Stimulated activated CD8-positive, alpha-beta memory T cell treated with anti-CD3 and anti-CD28 coated beads, Interleukin-15, amount 100 ng/mL, for 24 hours (primary cell): Measurements from ENCODE around the gene METTL16.

Experiments
- DNase-seq: peaks from one replicate; pipeline ENCODE4 v3.0.0-alpha.2; 2020; ENCODE audit warnings: low read depth

Gene METTL16

DNA sequence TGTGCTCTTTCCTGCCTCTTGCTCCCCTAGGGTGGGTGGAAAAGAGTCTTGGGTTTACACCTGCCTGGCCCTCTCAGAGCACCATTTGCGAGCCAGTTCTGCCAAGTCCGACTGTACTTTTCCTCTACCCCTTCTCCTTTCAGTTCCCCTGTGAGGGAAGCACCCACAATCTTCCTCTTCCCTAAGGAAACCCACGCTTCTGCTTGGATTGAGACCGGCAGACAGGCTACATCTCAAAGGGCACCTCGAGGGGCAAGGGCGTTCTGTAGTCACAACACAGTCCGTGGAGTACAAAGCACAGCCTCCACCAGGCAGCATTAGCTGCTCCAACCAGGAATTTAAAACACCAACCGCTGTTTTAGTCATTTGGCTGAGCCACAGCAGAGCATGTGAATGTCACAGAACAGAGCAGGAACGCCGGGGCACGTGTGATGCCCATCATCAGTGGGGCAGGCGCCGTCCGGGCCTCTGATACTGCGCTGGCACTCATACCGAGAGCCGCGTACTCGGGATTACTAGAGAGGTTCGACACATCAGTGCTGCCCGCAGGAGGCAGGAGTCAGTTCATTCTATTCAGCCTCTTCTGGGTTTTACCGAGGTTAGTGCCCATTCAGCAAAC is 97.1 kb downstream of the METTL16 start:
- no peak for DNase-seq

DNA sequence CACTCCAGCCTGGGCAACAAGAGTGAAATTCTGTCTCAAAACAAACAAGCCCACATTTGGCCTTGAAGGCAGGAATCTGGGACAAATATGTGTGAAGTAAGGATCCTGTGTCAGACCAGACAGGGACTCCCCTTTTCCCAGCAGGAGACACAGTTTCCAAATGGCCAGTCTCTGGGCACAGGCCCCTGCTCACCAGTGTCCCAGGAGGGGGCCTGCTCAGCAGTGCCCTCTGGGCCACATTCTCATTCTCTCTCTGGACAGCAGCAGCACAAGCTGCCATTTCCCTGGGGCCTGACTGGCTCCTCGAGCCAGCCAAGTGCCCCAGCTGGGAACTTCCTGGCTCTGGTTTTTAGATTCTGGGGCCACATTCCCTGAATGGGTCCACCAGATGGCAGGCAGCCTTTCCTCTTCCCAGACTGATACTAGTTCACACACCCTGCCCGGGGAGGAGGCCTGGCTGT is 99.1 kb downstream of the METTL16 start:
- DNase-seq = no peak

DNA sequence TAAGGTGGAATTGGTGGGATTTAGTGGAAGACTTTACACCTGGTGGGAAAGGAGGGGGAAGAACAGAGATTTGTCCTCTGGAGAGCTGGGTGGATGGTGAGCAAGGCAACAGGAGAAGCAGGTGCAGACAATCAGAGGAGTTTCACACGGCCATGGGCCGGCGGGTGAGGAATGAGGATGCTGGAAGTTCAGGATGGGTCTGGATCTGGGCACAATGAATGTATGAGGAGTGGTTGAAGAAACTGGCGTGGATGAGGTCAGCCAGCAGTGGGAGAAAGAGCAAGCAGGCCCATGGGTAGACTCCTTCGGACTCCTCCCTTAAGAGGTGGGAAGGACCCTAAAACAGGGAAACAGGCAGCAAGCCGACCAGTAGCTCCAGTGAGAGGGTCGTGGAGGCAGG is 100.7 kb downstream of the METTL16 start:
- no peak for DNase-seq

GRCh38 chr17:2406903-2407790 is 104.5 kb downstream of the METTL16 start:
- DNase-seq = no peak

- no peak for DNase-seq
These were observed 105.3 kb downstream of the METTL16 start for GRCh38 chr17:2406271-2406902.

DNA sequence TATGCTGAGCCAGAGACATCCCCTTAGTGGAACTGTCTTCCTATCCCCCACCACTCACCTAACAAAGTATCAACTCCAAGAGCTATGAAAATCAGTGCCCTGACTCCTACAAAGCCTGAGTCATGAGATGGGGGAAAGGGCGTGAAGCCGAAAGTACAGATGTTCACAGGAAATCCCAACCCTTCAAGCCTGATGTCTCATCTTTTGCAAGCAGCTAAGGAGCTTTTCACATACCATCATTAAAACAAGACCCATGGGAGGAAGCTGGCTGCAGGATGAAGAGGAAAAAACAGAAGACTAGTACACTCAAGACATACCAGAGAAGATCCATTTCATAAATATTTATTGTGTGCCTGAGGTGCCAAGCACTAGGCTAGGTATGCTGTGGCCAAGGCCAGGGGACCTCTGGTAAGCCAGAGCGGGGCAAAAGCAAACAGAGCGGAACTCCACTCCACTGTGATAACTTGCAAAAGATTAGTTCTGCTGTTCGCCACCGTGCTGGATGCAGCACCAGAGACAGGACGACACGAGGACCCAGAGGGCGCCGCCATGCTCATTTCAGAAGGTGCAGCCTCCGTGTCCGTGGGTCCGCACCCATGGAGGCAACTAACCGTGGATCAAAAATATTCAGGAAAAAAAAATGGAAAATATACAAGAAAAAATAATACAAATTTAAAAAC is 106.3 kb downstream of the METTL16 start:
- DNase-seq = no peak

GRCh38 chr17:2403044-2403443 is 108.6 kb downstream of the METTL16 start:
- no peak for DNase-seq

- no peak for DNase-seq
These were observed 109.1 kb downstream of the METTL16 start for GRCh38 chr17:2402544-2402943.

- DNase-seq = peak; percentile 95
These were observed 110.1 kb downstream of the METTL16 start for GRCh38 chr17:2401426-2402221.

- DNase-seq = peak; percentile 85
These were observed 110.7 kb downstream of the METTL16 start, which contains the start of gene MNT for GRCh38 chr17:2400877-2401425. Gene MNT (minus strand): TSS chr17:2401060. CDS start chr17:2400712, 348 bp downstream.

DNA sequence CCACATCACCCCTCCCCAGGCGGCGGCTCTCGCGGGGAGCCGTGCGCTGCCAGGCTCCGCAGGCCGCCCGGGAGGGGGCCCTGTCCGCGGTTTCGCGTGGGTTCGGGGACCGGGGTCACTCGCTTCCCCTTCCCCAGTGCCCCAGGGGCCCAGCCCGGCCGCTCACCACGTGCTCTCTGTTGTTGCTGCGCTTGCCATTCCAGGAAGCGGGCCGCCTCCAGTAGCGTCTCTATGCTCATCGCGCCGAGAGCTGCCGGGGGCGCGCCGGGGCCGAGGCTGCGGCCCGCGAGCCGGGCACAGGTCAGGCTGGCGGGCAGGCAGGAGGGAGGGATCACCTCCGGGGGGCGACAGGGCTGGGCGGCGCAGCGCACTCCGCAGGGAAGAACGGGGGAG is 111.2 kb downstream of the METTL16 start:
- no peak for DNase-seq

- DNase-seq = peak; percentile 84
These were observed 111.9 kb downstream of the METTL16 start for GRCh38 chr17:2399572-2400473.

GRCh38 chr17:2398655-2399571 is 112.8 kb downstream of the METTL16 start:
- no peak for DNase-seq

DNA sequence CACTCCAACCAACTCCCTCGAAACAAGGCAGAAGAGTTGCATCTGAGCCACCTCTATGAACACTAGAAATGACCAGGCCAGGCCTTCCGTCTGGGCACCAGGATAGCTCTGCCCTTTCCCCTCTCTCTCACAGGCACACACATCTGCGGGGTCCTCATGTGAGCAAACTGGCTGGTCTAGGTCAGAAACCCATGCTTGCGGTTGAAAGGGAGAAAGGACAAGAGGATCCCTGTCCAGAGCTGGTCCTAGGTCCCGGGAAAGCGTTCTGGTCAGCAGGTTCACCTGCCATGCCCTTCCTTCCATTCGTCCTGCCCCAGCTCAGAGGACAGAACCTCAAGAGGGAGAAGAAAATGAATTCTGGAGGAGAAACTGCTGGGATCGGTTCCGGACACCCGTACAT is 113.5 kb downstream of the METTL16 start:
- no peak for DNase-seq

DNA sequence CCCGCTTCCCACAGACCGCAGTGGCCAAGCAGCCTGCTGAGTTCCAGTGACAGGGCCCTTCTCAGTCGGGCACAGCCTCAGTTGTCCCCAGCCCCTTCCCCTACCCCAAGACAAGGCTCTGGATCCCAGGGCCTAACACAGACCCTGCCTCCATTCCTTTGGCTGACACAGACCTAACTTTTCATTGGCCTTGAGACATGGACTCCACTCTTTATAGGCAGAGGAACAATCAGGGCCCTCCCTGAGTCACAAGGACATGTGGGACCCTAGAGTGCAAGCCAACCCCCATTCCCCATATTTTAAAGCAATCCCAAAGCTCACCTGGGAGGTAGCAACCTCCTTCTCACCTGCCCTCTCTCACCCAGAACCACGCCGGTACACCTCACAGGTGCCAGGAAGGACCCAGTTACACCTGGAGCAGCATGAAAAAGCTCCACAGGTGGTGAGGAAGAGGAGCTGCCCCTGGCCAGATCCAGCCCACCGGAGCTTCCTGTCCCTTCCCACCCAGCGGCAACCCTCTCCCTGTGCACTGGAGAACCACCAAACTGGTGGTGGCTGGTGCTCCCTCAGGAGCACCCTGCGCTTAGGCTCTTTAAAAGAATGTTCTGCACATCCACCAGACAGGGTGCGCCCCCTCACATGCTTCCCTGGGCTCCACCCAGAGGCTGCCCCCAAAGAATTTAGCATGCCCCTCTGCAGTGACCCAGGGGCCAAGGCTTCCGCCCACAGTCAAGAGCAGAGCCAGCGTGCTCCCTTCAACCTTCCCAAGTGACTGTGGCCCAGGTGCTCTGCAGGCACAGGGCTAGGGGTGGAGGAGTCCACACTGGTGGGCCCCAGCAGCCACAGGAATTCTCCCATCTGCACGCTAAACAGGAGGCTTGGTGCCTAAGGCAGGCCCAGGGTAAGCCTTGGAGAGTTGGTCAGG is 114.2 kb downstream of the METTL16 start:
- no peak for DNase-seq

- DNase-seq = no peak
These were observed 115.0 kb downstream of the METTL16 start for GRCh38 chr17:2396568-2397246.

GRCh38 chr17:2396192-2396567 is 115.5 kb downstream of the METTL16 start:
- no peak for DNase-seq
